GM23248 (cell line): ENCODE results near the gene CNFN. TPM values are rescaled to one million over a fixed set of nuclear protein-coding genes. Genes with fewer than 3 reads are reported as not detected.

ENCODE experiments used
- DNase-seq: peaks from one replicate; pipeline ENCODE4 v3.0.0-alpha.2; 2015
- H2AFZ ChIP-seq: fragments of 200-600 bp; sonication (generic); 2 replicates; pipeline ENCODE4 v1.6.1; 2016; ENCODE audit warnings: antibody characterized with exemption
- H3F3A ChIP-seq: fragments of 200-600 bp; sonication (generic); 2 replicates; pipeline ENCODE4 v1.6.1; 2016; ENCODE audit warnings: mild to moderate bottlenecking, antibody characterized with exemption, mixed run types; ENCODE audit not compliant: insufficient read depth
- H3K27ac ChIP-seq: fragments of 200-600 bp; sonication (generic); 2 replicates; pipeline ENCODE4 v1.5.1; 2016; ENCODE audit warnings: mild to moderate bottlenecking
- H3K27me3 ChIP-seq: fragments of 200-600 bp; sonication (generic); replicated peaks from 2 replicates; pipeline ENCODE4 v1.6.1; 2016; ENCODE audit warnings: mild to moderate bottlenecking; ENCODE audit not compliant: insufficient read depth
- H3K36me3 ChIP-seq: fragments of 200-600 bp; sonication (generic); 2 replicates; pipeline ENCODE4 v1.6.1; 2016; ENCODE audit warnings: low read depth, mild to moderate bottlenecking
- H3K4me1 ChIP-seq: fragments of 200-600 bp; sonication (generic); 2 replicates; pipeline ENCODE4 v1.6.1; 2016; ENCODE audit warnings: mild to moderate bottlenecking; ENCODE audit not compliant: insufficient read depth
- H3K4me2 ChIP-seq: fragments of 200-600 bp; sonication (generic); one replicate; pipeline ENCODE4 v1.6.1; 2016; ENCODE audit warnings: mild to moderate bottlenecking; ENCODE audit not compliant: unreplicated experiment
- H3K4me3 ChIP-seq: fragments of 200-600 bp; sonication (generic); 2 replicates; pipeline ENCODE4 v1.5.1; 2016; ENCODE audit warnings: mild to moderate bottlenecking
- H3K79me2 ChIP-seq: fragments of 200-600 bp; sonication (generic); 2 replicates; pipeline ENCODE4 v1.6.1; 2016; ENCODE audit warnings: mild to moderate bottlenecking; ENCODE audit not compliant: insufficient read depth
- H3K9ac ChIP-seq: fragments of 200-600 bp; sonication (generic); 2 replicates; pipeline ENCODE4 v1.6.1; 2016; ENCODE audit warnings: mild to moderate bottlenecking
- H3K9me2 ChIP-seq: fragments of 200-600 bp; sonication (generic); 2 replicates; pipeline ENCODE4 v1.6.1; 2016; ENCODE audit warnings: mixed run types, mild to moderate bottlenecking, moderate library complexity; ENCODE audit not compliant: insufficient read depth
- H3K9me3 ChIP-seq: fragments of 200-600 bp; sonication (generic); one replicate; pipeline ENCODE4 v1.6.1; 2017; ENCODE audit warnings: low read depth
- H4K20me1 ChIP-seq: fragments of 200-600 bp; sonication (generic); 2 replicates; pipeline ENCODE4 v1.6.0; 2016; ENCODE audit not compliant: insufficient read depth
- EZH2 ChIP-seq: fragments of 200-600 bp; sonication (generic); IDR thresholded peaks from 2 replicates; pipeline ENCODE4 v1.6.1; 2018; ENCODE audit warnings: antibody characterized with exemption, mild to moderate bottlenecking; ENCODE audit not compliant: insufficient read depth, poor library complexity, severe bottlenecking
- EZH2phosphoT487 ChIP-seq: fragments of 200-600 bp; sonication (generic); IDR thresholded peaks from 2 replicates; pipeline ENCODE4 v1.6.1; 2018; ENCODE audit warnings: antibody characterized with exemption, moderate library complexity, mild to moderate bottlenecking, low read depth; ENCODE audit not compliant: insufficient read depth
- WGBS, 2 experiments: methylation state at CpG; one replicate each; pipeline ENCODE4 v1.1.6; 2015 to 2017; ENCODE audit warnings: low lambda C conversion rate in 2 of 2, low coverage in 1 of 2; ENCODE audit errors: missing lambda C conversion rate in 2 of 2; 5-methylcytosine and 5-hydroxymethylcytosine counted together
- in situ Hi-C: fragments of 300-500 bp; cut with MboI; formaldehyde crosslinking; loops from 2 replicates; pipeline ENCODE4 v1.15.0; 2020
- polyA plus RNA-seq: library from polyadenylated mRNA; unstranded; fragments of >200 nt; fragmentation: Nextera tagmentation; extraction: Ambion mirVana; gene quantifications from 2 replicates; pipeline ENCODE4 v1.2.1, GENCODE V29; 2016
- total RNA-seq: library from RNA; depleted of rRNA; stranded (reverse); fragments of >200 nt; shearing (Covaris generic); gene quantifications from 2 replicates; pipeline ENCODE4 v1.2.3, GENCODE V29; 2014; rRNA removed

CNFN gene
- total RNA-seq (not detected in 2 replicates), polyA plus RNA-seq (0.82 and 1.1 TPM in 2 replicates)

DNA sequence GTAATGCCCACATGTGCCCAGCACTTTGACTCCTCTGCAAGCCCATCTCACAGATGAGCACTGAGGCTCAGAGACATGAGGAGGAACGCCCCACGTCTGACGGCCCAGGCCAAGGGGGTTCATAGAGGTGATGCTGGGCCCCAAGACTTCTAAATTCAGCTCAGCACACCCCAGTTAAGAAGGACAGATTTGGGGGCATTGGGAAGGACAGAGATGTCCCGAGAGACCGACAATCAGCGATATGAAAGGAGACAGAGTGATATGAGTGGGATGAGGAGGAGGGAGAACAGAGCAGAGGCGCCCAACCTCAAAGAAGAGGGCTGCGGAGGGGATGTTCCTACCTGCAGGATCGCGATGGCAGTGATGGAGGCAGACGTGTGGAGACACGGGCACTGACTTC lies at the start of gene CNFN:
Gene CNFN (minus strand): TSS at position 399 of the 400 bp plus-strand sequence. CDS start 1,260 bp downstream, outside the sequence.
- WGBS, 2 experiments = 58 to 59% methylated on average over 12 of the region's 12 CpGs
- H3K4me3 ChIP-seq = no peak within 1 kb of the TSS

GRCh38 chr19:42436006-42436405 lies 45.9 kb upstream of the CNFN start:
- H3K9ac ChIP-seq = no peak overlapping the region
- peak overlapping the region; percentile 73 for H2AFZ ChIP-seq
- 0 out of 2 replicates have a peak overlapping the region, but pooled peaks have one; percentile 11 for H3K27ac ChIP-seq
- no peaks in the 10 kb centered on the region for H3K36me3 ChIP-seq
- H3K79me2 ChIP-seq = no peaks in the 10 kb centered on the region
- in situ Hi-C loops = no loop called here
- H3K9me2 ChIP-seq = no peaks in the 10 kb centered on the region
- TF ChIP-seq EZH2 = no peak
- TF ChIP-seq EZH2phosphoT487 = no peak
- no peak overlapping the region for H3K4me2 ChIP-seq
- H3K27me3 ChIP-seq = no peaks in the 10 kb centered on the region
- H3F3A ChIP-seq = 0 out of 2 replicates have a peak, but pooled peaks cover 6% of the 10 kb centered on the region
- no peak overlapping the region for H3K4me3 ChIP-seq
- no peaks in the 10 kb centered on the region for H3K9me3 ChIP-seq
- 12 to 14% methylated on average over 3 of the region's 3 CpGs for WGBS, 2 experiments
- peaks cover 8% of the 10 kb centered on the region for H3K4me1 ChIP-seq
- DNase-seq = peak; percentile 58
- no peaks in the 10 kb centered on the region for H4K20me1 ChIP-seq

More for the DNA sequence above, at the start of gene CNFN:
- DNase-seq = no peak
- in situ Hi-C loops = no loop called here
- no peaks in the 10 kb centered on the region for H3K4me1 ChIP-seq
- no peaks in the 10 kb centered on the region for H3K79me2 ChIP-seq
- TF ChIP-seq EZH2 (no peak), EZH2phosphoT487 (no peak)
- no peaks in the 10 kb centered on the region for H3K9me2 ChIP-seq
- H4K20me1 ChIP-seq = no peaks in the 10 kb centered on the region
- H3K36me3 ChIP-seq = no peaks in the 10 kb centered on the region
- no peak within 1 kb of the TSS for H3K27ac ChIP-seq
- H3K9ac ChIP-seq = no peak within 1 kb of the TSS
- no peaks in the 10 kb centered on the region for H3K9me3 ChIP-seq
- no peaks in the 10 kb centered on the region; the same call in 1 of the 2 replicates for H3K27me3 ChIP-seq
- no peaks in the 10 kb centered on the region for H3F3A ChIP-seq
- no peak within 1 kb of the TSS for H3K4me2 ChIP-seq
- H2AFZ ChIP-seq = no peak within 1 kb of the TSS

DNA sequence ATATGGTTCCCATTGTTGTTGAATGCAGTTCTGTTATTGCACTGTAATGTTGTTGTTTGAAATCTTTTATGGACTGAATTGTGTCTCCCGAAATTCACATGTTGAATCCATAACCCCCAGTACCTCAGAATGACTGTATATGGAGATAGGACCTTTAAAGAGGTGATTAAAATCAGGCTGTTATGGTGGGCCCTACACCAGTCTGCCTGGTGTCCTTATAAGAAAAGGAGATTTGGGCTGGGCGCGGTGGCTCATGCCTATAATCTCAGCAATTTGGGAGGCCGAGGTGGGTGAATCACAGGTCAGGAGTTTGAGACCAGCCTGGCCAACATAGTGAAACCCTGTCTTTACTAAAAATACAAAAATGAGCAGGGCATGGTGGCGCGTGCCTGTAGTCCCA lies 45.2 kb upstream of the CNFN start:
- in situ Hi-C loops = no loop called here
- H3K9ac ChIP-seq = no peak overlapping the region
- peaks cover 8% of the 10 kb centered on the region for H3K4me1 ChIP-seq
- H3K36me3 ChIP-seq = no peaks in the 10 kb centered on the region
- no peak overlapping the region for H3K27ac ChIP-seq
- H3K4me2 ChIP-seq = no peak overlapping the region
- WGBS, 2 experiments = 72 to 75% methylated on average over 6 of the region's 6 CpGs
- no peaks in the 10 kb centered on the region for H3K9me3 ChIP-seq
- H3K9me2 ChIP-seq = no peaks in the 10 kb centered on the region
- TF ChIP-seq EZH2 (no peak), EZH2phosphoT487 (no peak)
- DNase-seq = no peak
- no peak overlapping the region for H2AFZ ChIP-seq
- H3F3A ChIP-seq = 0 out of 2 replicates have a peak, but pooled peaks cover 6% of the 10 kb centered on the region
- no peak overlapping the region for H3K4me3 ChIP-seq
- H4K20me1 ChIP-seq = no peaks in the 10 kb centered on the region
- H3K79me2 ChIP-seq = no peaks in the 10 kb centered on the region
- no peaks in the 10 kb centered on the region for H3K27me3 ChIP-seq

DNA sequence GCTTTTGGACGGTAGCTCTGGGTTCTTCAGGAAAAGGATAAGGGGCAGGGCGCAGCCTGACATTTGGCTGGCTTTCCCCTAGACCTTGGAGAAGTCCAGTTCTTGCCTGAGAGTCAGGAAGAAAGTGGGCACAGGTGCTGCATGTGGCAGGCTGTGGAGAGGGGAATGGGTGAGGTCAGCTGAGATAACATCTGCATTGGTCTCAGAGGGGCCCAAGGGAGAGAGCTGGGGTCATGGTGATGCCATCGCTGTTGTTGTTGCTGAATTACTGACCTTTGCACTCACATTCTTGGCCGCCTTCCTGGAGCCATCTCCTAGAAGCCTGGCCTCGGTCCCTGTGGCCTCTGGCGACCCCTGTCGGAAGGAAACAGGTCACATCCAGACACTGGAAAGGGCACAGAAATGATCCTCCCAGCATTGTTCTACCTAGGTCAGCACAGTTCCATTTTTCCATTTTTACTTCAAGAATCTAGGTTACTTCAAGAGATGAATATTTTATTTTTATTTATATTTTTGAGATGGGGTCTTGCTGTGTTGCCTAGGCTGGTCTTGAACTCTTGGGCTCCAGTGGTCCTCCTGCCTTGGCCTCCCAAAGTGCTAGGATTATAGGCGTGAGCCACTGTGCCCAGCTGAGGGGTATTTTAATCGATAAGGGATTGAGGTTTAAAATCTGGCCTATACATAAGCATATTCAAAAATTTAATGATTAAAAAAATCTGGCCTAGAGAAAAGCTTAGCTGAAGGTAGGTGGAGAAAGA lies 43.6 kb upstream of the CNFN start:
- H3K36me3 ChIP-seq = no peaks in the 10 kb centered on the region
- no peak overlapping the region for H3K4me3 ChIP-seq
- no peak for TF ChIP-seq EZH2phosphoT487
- TF ChIP-seq EZH2 = no peak
- H3F3A ChIP-seq = 0 out of 2 replicates have a peak, but pooled peaks cover 6% of the 10 kb centered on the region
- 0 out of 2 replicates have a peak overlapping the region, but pooled peaks have one; percentile 27 for H2AFZ ChIP-seq
- H3K79me2 ChIP-seq = no peaks in the 10 kb centered on the region
- H3K9me3 ChIP-seq = no peaks in the 10 kb centered on the region
- no peak overlapping the region for H3K4me2 ChIP-seq
- in situ Hi-C loops = no loop called here
- H3K27ac ChIP-seq = no peak overlapping the region
- no peaks in the 10 kb centered on the region for H3K27me3 ChIP-seq
- no peak overlapping the region for H3K9ac ChIP-seq
- DNase-seq = peak; percentile 36
- peaks cover 8% of the 10 kb centered on the region for H3K4me1 ChIP-seq
- no peaks in the 10 kb centered on the region for H4K20me1 ChIP-seq
- 47 to 59% methylated on average over 9 of the region's 9 CpGs for WGBS, 2 experiments
- no peaks in the 10 kb centered on the region for H3K9me2 ChIP-seq
